Neuronal stem cell (in vitro differentiated cells): ENCODE results near the gene SMAD3.

Experiments
- DNase-seq: peaks from one replicate; pipeline ENCODE4 v3.0.0-alpha.2; 2013; ENCODE audit warnings: low spot score
- H2AFZ ChIP-seq: one replicate; pipeline ENCODE4 v1.6.1; 2013; ENCODE audit warnings: mild to moderate bottlenecking, low read length, inconsistent platforms
- H2AK5ac ChIP-seq: 2 replicates; pipeline ENCODE4 v1.6.1; 2013; ENCODE audit warnings: low read depth, mild to moderate bottlenecking, inconsistent platforms, low read length, moderate library complexity, mixed read lengths
- H2BK120ac ChIP-seq: 2 replicates; pipeline ENCODE4 v1.6.1; 2013; ENCODE audit warnings: low read depth, mild to moderate bottlenecking, inconsistent platforms, low read length, moderate library complexity, mixed read lengths
- H2BK12ac ChIP-seq: one replicate; pipeline ENCODE4 v1.6.1; 2013; ENCODE audit warnings: low read length, inconsistent platforms
- H2BK15ac ChIP-seq: 2 replicates; pipeline ENCODE4 v1.6.1; 2013; ENCODE audit warnings: mild to moderate bottlenecking, low read length, inconsistent platforms, mixed read lengths
- H2BK5ac ChIP-seq: one replicate; pipeline ENCODE4 v1.6.1; 2013; ENCODE audit warnings: inconsistent platforms, mild to moderate bottlenecking, low read length, moderate library complexity
- H3K14ac ChIP-seq: one replicate; pipeline ENCODE4 v1.6.1; 2013; ENCODE audit warnings: low read length, inconsistent platforms
- H3K18ac ChIP-seq: 2 replicates; pipeline ENCODE4 v1.6.1; 2013; ENCODE audit warnings: low read length, inconsistent platforms
- H3K23ac ChIP-seq: 2 replicates; pipeline ENCODE4 v1.6.1; 2013; ENCODE audit warnings: low read depth, mild to moderate bottlenecking, mixed read lengths, low read length, inconsistent platforms; ENCODE audit not compliant: poor library complexity
- H3K27ac ChIP-seq: replicated peaks from 3 replicates; pipeline ENCODE4 v1.5.1; 2013; ENCODE audit warnings: low read length, inconsistent platforms
- H3K27me3 ChIP-seq, 3 experiments: 2 replicates each; pipeline ENCODE4 v1.6.1; 2013; ENCODE audit warnings: low read length in 3 of 3, mild to moderate bottlenecking in 2 of 3, inconsistent platforms in 1 of 3, low read depth in 1 of 3, mixed read lengths in 1 of 3, moderate library complexity in 1 of 3; ENCODE audit not compliant: control insufficient read depth in 3 of 3, insufficient read depth in 3 of 3
- H3K36me3 ChIP-seq, 2 donors: replicated peaks in 1 of 2; 2 replicates each; pipeline ENCODE4 v1.6.1; 2013; ENCODE audit warnings: low read length in 2 of 2; ENCODE audit not compliant: control insufficient read depth in 2 of 2, insufficient read depth in 2 of 2
- H3K4ac ChIP-seq: 2 replicates; pipeline ENCODE4 v1.6.1; 2013; ENCODE audit warnings: inconsistent platforms, mild to moderate bottlenecking, low read length, moderate library complexity
- H3K4me1 ChIP-seq, 2 donors: 1 replicate in 1 of 2; 2 replicates in 1 of 2; pipeline ENCODE4 v1.6.1; 2013; ENCODE audit warnings: low read length in 2 of 2, low read depth in 1 of 2; ENCODE audit not compliant: control insufficient read depth in 2 of 2, insufficient read depth in 1 of 2
- H3K4me2 ChIP-seq: one replicate; pipeline ENCODE4 v1.6.1; 2013; ENCODE audit warnings: mild to moderate bottlenecking, low read length, inconsistent platforms; ENCODE audit not compliant: insufficient read depth, poor library complexity, severe bottlenecking
- H3K4me3 ChIP-seq, 2 donors: 2 replicates each; pipeline ENCODE4 v1.5.1; 2013; ENCODE audit warnings: low read length in 2 of 2, mild to moderate bottlenecking in 2 of 2, inconsistent platforms in 1 of 2, moderate library complexity in 1 of 2
- H3K79me1 ChIP-seq: one replicate; pipeline ENCODE4 v1.6.1; 2013; ENCODE audit warnings: low read depth, mild to moderate bottlenecking, inconsistent platforms, low read length, moderate library complexity
- H3K9ac ChIP-seq: one replicate; pipeline ENCODE4 v1.6.1; 2013; ENCODE audit warnings: mild to moderate bottlenecking, low read depth, low read length, inconsistent platforms; ENCODE audit not compliant: poor library complexity
- H3K9me3 ChIP-seq, 2 donors: replicated peaks in 1 of 2; 2 replicates each; pipeline versions ENCODE3 to v1.6.1; 2013; ENCODE audit warnings: low read length in 2 of 2, mild to moderate bottlenecking in 2 of 2, inconsistent platforms in 1 of 2, low read depth in 1 of 2, mixed read lengths in 1 of 2, moderate library complexity in 1 of 2; ENCODE audit not compliant: control insufficient read depth in 2 of 2, insufficient read depth in 1 of 2
- H4K8ac ChIP-seq: one replicate; pipeline ENCODE4 v1.6.1; 2013; ENCODE audit warnings: low read depth, mild to moderate bottlenecking, inconsistent platforms, low read length, moderate library complexity
- H4K91ac ChIP-seq: one replicate; pipeline ENCODE4 v1.6.1; 2013; ENCODE audit warnings: low read length, low read depth, mild to moderate bottlenecking, inconsistent platforms; ENCODE audit not compliant: poor library complexity
- WGBS, 2 donors: extraction: QIAGEN DNeasy Blood & Tissue Kit; methylation state at CpG; one replicate each; pipeline ENCODE4 v1.1.7; 2013; ENCODE audit warnings: missing lambda C conversion rate in 2 of 2, mixed read lengths in 1 of 2; ENCODE audit not compliant: insufficient read length in 2 of 2, insufficient replicate concordance in 1 of 2; ENCODE audit errors: extremely low coverage in 2 of 2; 5-methylcytosine and 5-hydroxymethylcytosine counted together

The SMAD3 gene

DNA sequence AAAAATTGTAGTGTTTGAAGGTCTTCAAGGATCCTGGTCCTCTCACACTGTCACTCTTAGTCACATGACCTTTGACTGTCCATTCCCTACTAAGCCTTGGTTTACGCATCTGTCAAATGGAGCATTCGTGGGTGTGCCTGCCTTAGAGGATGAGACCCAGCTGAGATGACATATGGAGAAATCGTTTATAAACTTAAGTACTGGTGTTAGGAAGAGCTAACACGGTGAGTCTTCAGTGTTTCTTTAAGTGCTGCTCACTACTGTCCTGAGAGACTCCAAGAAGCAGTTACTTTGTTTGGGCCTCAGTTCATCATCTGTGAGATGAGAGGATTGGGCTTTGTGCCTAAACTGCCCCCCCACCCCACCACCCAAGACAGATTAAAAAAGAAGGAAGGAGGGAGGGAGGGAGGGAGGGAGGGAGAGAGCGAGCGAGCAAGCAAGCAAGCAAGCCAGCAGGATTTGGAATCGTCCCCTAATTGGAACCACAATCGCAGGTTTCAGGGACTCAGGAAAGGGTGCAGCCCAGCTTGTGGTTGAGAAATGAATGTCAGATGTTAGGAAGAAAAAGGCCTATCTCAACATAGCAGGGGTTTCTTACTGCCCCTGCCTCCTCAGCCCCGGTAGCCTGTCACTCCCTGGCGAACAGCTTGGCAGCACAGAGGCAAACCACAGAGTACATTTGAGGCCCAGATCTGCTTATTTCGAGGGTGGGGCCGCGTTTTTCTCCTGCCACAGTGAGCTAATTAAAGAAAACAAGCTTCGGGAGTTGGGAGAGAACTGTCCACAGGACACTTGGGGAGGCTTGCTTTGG lies 32.7 kb downstream of the SMAD3 start:
- no peak overlapping the region for H2AFZ ChIP-seq
- H2BK12ac ChIP-seq = no peak overlapping the region
- H3K4me2 ChIP-seq = no peak overlapping the region
- no peak overlapping the region for H3K14ac ChIP-seq
- no peak overlapping the region for H3K4me3 ChIP-seq
- H3K18ac ChIP-seq = peak overlapping the region; percentile 55
- H2AK5ac ChIP-seq = no peak overlapping the region
- no CpG with 5 or more reads among the region's 14 CpGs for WGBS, 2 donors
- H3K4me1 ChIP-seq = peaks cover 12 to 13% of the 10 kb centered on the region in 2 donors
- H4K8ac ChIP-seq = no peak overlapping the region
- no peaks in the 10 kb centered on the region for H3K9me3 ChIP-seq
- H4K91ac ChIP-seq = no peak overlapping the region
- H2BK120ac ChIP-seq = no peak overlapping the region
- H3K27ac ChIP-seq = no peak overlapping the region
- no peak overlapping the region for H2BK15ac ChIP-seq
- H3K36me3 ChIP-seq = peaks cover 3 to 55% of the 10 kb centered on the region in 2 donors
- H3K27me3 ChIP-seq = no peaks in the 10 kb centered on the region
- no peak overlapping the region for H3K9ac ChIP-seq
- no peak overlapping the region for H3K4ac ChIP-seq
- peaks cover 14% of the 10 kb centered on the region for H3K79me1 ChIP-seq
- H2BK5ac ChIP-seq = no peak overlapping the region
- no peak overlapping the region for H3K23ac ChIP-seq
- DNase-seq = no peak

DNA sequence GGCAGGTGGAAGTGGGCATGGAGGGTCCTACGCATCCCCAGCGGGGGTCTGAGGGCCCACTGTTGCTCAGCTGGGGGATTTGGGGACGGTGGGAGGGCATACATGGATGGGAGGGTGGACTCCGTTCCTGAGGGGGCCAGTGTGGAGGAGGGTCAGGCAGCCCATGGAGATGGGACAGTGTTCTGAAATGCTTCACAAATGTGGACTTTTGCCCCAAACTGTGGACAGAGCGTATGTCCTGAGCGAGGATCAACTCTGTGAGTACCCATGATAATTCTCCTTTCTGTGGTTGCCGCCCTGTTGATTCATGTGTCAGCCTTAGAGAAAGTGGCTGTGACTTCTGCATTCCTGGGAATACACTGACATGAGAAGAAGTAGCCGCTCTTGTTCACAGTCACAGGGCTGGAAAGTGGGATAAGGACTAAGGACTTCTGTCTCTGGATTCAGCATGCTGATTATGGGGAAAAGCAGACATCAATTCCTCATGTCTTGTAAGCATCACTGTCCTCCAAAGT lies 33.4 kb downstream of the SMAD3 start:
- H3K4me2 ChIP-seq = no peak overlapping the region
- H3K9ac ChIP-seq = no peak overlapping the region
- no peak overlapping the region for H3K4me3 ChIP-seq
- no peak overlapping the region for H3K4ac ChIP-seq
- H4K8ac ChIP-seq = no peak overlapping the region
- no peak overlapping the region for H3K14ac ChIP-seq
- H4K91ac ChIP-seq = no peak overlapping the region
- no peak overlapping the region for H2AFZ ChIP-seq
- no peak overlapping the region for H2BK12ac ChIP-seq
- H3K4me1 ChIP-seq = peaks cover 13% of the 10 kb centered on the region in 2 donors
- WGBS, 2 donors = no CpG with 5 or more reads among the region's 8 CpGs
- peaks cover 9% of the 10 kb centered on the region for H3K79me1 ChIP-seq
- H3K23ac ChIP-seq = no peak overlapping the region
- no peak overlapping the region for H2BK120ac ChIP-seq
- H2BK15ac ChIP-seq = no peak overlapping the region
- H3K36me3 ChIP-seq = peaks cover 3 to 53% of the 10 kb centered on the region in 2 donors
- no peak for DNase-seq
- H2AK5ac ChIP-seq = no peak overlapping the region
- H3K9me3 ChIP-seq = no peaks in the 10 kb centered on the region
- no peak overlapping the region for H3K27ac ChIP-seq
- H3K18ac ChIP-seq = peak overlapping the region; percentile 55
- no peaks in the 10 kb centered on the region for H3K27me3 ChIP-seq
- no peak overlapping the region for H2BK5ac ChIP-seq

- Histone ChIP-seq H3K4me1 (peaks cover 13 to 18% of the 10 kb centered on the region in 2 donors), H2BK15ac (no peak overlapping the region), H2AK5ac (no peak overlapping the region), H3K4me3 (no peak overlapping the region), H3K18ac (no peak overlapping the region), H3K27me3 (no peaks in the 10 kb centered on the region), H4K8ac (no peak overlapping the region), H3K36me3 (peaks cover 3 to 45% of the 10 kb centered on the region in 2 donors), H3K23ac (no peak overlapping the region), H3K9ac (no peak overlapping the region), H3K4ac (no peak overlapping the region), H2BK120ac (no peak overlapping the region), H2BK5ac (no peak overlapping the region), H4K91ac (no peak overlapping the region), H3K4me2 (no peak overlapping the region), H3K79me1 (peaks cover 9% of the 10 kb centered on the region), H2BK12ac (no peak overlapping the region), H3K9me3 (no peaks in the 10 kb centered on the region), H3K27ac (no peak overlapping the region), H3K14ac (no peak overlapping the region), H2AFZ (no peak overlapping the region)
- DNase-seq = no peak
- WGBS, 2 donors = no CpG with 5 or more reads among the region's 5 CpGs
These were observed 34.9 kb downstream of the SMAD3 start for GRCh38 chr15:67100124-67100791.
